Naive thymus-derived CD4-positive, alpha-beta T cell (primary cell): ENCODE results near the gene KDSR. TPM values are rescaled to one million over a fixed set of nuclear protein-coding genes. Genes with fewer than 3 reads are reported as not detected.

ENCODE experiments used
- ATAC-seq: fragments of 150-1000 bp; cut with Tn5 transposase; 2 replicates; pipeline ENCODE4 v1.10.0; 2021; ENCODE audit warnings: mild to moderate bottlenecking, moderate library complexity
- CTCF ChIA-PET: fragments of 350-600 bp; sonication (Branson Sonifier 250); formaldehyde crosslinking; loops from one replicate; lab custom pipeline; 2021; ENCODE audit warnings: antibody characterized with exemption; lab: Charles Lee
- POLR2A ChIA-PET: fragments of 350-600 bp; sonication (Branson Sonifier 250); formaldehyde crosslinking; loops from one replicate; lab custom pipeline; 2021; ENCODE audit warnings: antibody characterized with exemption, inconsistent platforms; lab: Charles Lee
- DNase-seq, 9 donors: peaks; one replicate each; pipeline versions ENCODE4 v3.0.0 to v3.0.0-alpha.2; 2020 to 2022; ENCODE audit warnings: mixed read lengths in 1 of 9
- H3K27ac ChIP-seq: one replicate; pipeline ENCODE4 v1.7.0; 2013; ENCODE audit warnings: mild to moderate bottlenecking, low read depth, low read length, moderate library complexity
- H3K27me3 ChIP-seq, 2 donors: one replicate each; pipeline ENCODE4 v1.7.0; 2013; ENCODE audit warnings: low read length in 2 of 2, mild to moderate bottlenecking in 2 of 2, moderate library complexity in 2 of 2; ENCODE audit not compliant: control insufficient read depth in 2 of 2, insufficient read depth in 2 of 2
- H3K36me3 ChIP-seq, 3 experiments: 1 replicate in 2 of 3; 2 replicates in 1 of 3; pipeline ENCODE4 v1.7.0; 2013; ENCODE audit warnings: low read length in 3 of 3, mild to moderate bottlenecking in 3 of 3, moderate library complexity in 1 of 3; ENCODE audit not compliant: insufficient read depth in 3 of 3, control insufficient read depth in 2 of 3
- H3K4me1 ChIP-seq, 2 donors: one replicate each; pipeline ENCODE4 v1.7.0; 2013; ENCODE audit warnings: low read length in 2 of 2, mild to moderate bottlenecking in 2 of 2, moderate library complexity in 1 of 2; ENCODE audit not compliant: control insufficient read depth in 2 of 2, insufficient read depth in 2 of 2
- H3K4me3 ChIP-seq: 2 replicates; pipeline ENCODE4 v1.7.0; 2013; ENCODE audit warnings: mild to moderate bottlenecking, low read length
- H3K9me3 ChIP-seq, 3 experiments: 1 replicate in 2 of 3; 2 replicates in 1 of 3; pipeline ENCODE4 v1.7.0; 2013; ENCODE audit warnings: low read length in 3 of 3; ENCODE audit not compliant: control insufficient read depth in 2 of 3
- H3K27ac Mint-ChIP-seq, 9 donors: one replicate each; pipeline ENCODE4 v1.8.0; 2020 to 2022; ENCODE audit warnings: mixed read lengths in 9 of 9, mild to moderate bottlenecking in 8 of 9, moderate library complexity in 5 of 9, inconsistent platforms in 2 of 9
- H3K27me3 Mint-ChIP-seq, 5 donors: one replicate each; pipeline ENCODE4 v1.8.0; 2021 to 2022; ENCODE audit warnings: mixed read lengths in 5 of 5, mild to moderate bottlenecking in 1 of 5
- H3K36me3 Mint-ChIP-seq, 5 donors: one replicate each; pipeline ENCODE4 v1.8.0; 2020 to 2022; ENCODE audit warnings: mixed read lengths in 5 of 5, mild to moderate bottlenecking in 3 of 5, inconsistent platforms in 1 of 5
- H3K4me1 Mint-ChIP-seq, 7 donors: one replicate each; pipeline ENCODE4 v1.8.0; 2020 to 2022; ENCODE audit warnings: mixed read lengths in 7 of 7, mild to moderate bottlenecking in 3 of 7, inconsistent platforms in 1 of 7
- H3K4me3 Mint-ChIP-seq, 10 donors: one replicate each; pipeline ENCODE4 v1.8.0; 2020 to 2022; ENCODE audit warnings: mild to moderate bottlenecking in 10 of 10, mixed read lengths in 10 of 10, moderate library complexity in 6 of 10, inconsistent platforms in 2 of 10
- H3K9me3 Mint-ChIP-seq, 11 donors: one replicate each; pipeline ENCODE4 v1.8.0; 2020 to 2022; ENCODE audit warnings: mixed read lengths in 11 of 11, mild to moderate bottlenecking in 4 of 11, inconsistent platforms in 1 of 11, moderate library complexity in 1 of 11
- intact Hi-C, 2 donors: fragments of 100-400 bp; cut with micrococcal nuclease; formaldehyde crosslinking; loops; one replicate each; pipeline ENCODE4 v1.15.1; 2023
- polyA plus RNA-seq, 2 donors: library from polyadenylated mRNA; unstranded; fragments of 300-500 nt; fragmentation: Illumina TruSeq; gene quantifications; one replicate each; pipeline ENCODE4 v1.2.3, GENCODE V29; 2021
- total RNA-seq, 6 experiments: library from RNA in 5 of 6; stranded (reverse) in 5 of 6; gene quantifications; 1 replicate in 5 of 6; 2 replicates in 1 of 6; pipeline ENCODE4 v1.2.3 and lab custom pipeline; 2021 to 2026

The KDSR gene
- total and polyA plus RNA-seq, 7 experiments from 2014 or later = 24.4 to 62.4 (median 48.7) TPM

DNA sequence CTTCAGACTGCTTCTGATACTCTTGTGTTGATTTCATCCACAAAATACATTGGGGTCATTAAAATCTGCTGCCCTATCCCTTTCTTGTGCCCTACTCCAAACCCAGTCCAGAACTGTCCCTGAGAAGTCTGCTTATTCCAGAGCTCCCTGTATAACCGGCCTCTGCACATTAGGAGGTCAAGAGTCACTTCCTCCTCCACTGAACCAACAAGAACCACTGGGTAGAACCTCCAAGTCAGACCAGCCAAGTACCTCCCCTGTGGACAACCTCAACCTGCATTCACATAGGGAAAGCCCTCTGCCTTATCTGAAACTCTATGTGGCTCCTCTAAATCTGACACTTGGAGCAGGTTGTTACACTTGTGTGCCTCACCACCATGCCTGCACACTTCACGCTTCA is 22.1 kb downstream of the KDSR start:
- H3K27ac Mint-ChIP-seq = peak overlapping the region in 2 of 9 donors; percentile 16 to 19
- Histone ChIP-seq H3K4me1 (no peaks in the 10 kb centered on the region), H3K4me3 (no peak overlapping the region), H3K27me3 (no peaks in the 10 kb centered on the region), H3K9me3 (no peaks in the 10 kb centered on the region), H3K27ac (no peak overlapping the region), H3K36me3 (peaks cover 0 to 52% (median 11%) of the 10 kb centered on the region in 3 experiments)
- intact Hi-C loops = no loop called here
- no peaks in the 10 kb centered on the region for H3K27me3 Mint-ChIP-seq
- no peak overlapping the region for H3K4me3 Mint-ChIP-seq
- peaks cover 0 to 10% (median 3%) of the 10 kb centered on the region in 7 donors for H3K4me1 Mint-ChIP-seq
- DNase-seq = no peak
- peaks cover 10 to 63% (median 29%) of the 10 kb centered on the region in 5 donors for H3K36me3 Mint-ChIP-seq
- ChIA-PET CTCF (interaction anchor here (1.7 kb wide), 1 partner anchor 95 kb away, joined by 6 read pairs; no protein-coding TSS in a partner anchor), POLR2A (interaction anchor here (1.5 kb wide), 1 partner anchor 57 kb away, joined by 3 read pairs; no protein-coding TSS in a partner anchor)
- no peaks in the 10 kb centered on the region for H3K9me3 Mint-ChIP-seq
- ATAC-seq = no peak

DNA sequence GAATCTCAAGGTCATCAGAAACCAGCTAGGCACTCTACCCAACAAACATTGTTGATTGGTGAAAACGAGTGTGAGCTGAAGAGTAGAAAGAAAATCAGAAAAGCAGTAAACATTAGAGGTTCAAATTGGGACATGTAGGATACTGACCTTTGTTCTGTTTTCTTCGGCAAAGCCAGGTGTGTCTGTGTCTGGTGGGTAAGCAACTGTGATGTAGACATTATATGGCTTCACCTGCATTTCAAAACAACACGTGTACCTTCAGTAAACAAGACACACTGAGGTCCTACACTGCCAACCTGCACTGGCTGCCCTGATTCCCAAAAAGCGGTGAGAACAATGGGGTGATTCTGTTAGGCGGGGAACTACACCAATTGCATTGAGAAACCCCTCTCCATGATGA is 22.7 kb downstream of the KDSR start:
- H3K36me3 Mint-ChIP-seq = peaks cover 10 to 58% (median 27%) of the 10 kb centered on the region in 5 donors
- intact Hi-C loops = no loop called here

DNA sequence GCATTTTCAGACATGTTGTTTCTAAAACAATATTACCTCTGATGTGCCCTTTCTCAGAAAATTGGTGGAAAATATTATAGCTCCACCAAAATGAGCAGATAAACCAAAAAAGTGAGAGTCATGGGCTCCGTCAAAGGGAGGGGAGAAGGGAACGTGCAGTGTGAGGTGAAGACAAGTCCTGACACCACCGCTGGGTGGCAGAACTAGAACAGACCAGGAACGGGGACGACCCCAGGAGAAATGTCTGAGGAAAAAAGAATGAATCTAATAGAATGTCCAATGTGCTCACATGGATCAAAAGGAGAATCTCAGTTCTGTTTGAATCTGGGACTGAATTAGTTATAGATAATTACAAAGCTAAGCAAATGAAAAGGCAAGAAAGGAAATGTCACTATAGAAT is 24.8 kb downstream of the KDSR start:
- no peak overlapping the region for H3K4me3 ChIP-seq
- ChIA-PET POLR2A (no interaction called here), CTCF (interaction anchor here (0.7 to 4.7 kb wide), 5 partner anchors 8 to 324 kb away, joined by 3 to 36 read pairs (median 4); no protein-coding TSS in a partner anchor)
- H3K4me1 Mint-ChIP-seq = peaks cover 0 to 10% (median 5%) of the 10 kb centered on the region in 7 donors
- peaks cover 14 to 59% (median 27%) of the 10 kb centered on the region in 5 donors for H3K36me3 Mint-ChIP-seq
- H3K27me3 Mint-ChIP-seq = no peaks in the 10 kb centered on the region
- ATAC-seq (peak; percentile 73), DNase-seq (peak in 2 of 9 donors; percentile 22 to 28)
- H3K4me3 Mint-ChIP-seq = no peak overlapping the region
- H3K27ac Mint-ChIP-seq = peak overlapping the region in 1 of 9 donors; percentile 49
- peaks cover 0 to 45% (median 7%) of the 10 kb centered on the region in 3 experiments for H3K36me3 ChIP-seq
- no peaks in the 10 kb centered on the region for H3K9me3 Mint-ChIP-seq
- H3K27me3 ChIP-seq = no peaks in the 10 kb centered on the region
- no peak overlapping the region for H3K27ac ChIP-seq
- no peaks in the 10 kb centered on the region for H3K9me3 ChIP-seq
- intact Hi-C loops = loop anchor here (1.0 kb wide), 1 partner anchor 97 kb away; no protein-coding TSS in a partner anchor
- H3K4me1 ChIP-seq = no peaks in the 10 kb centered on the region

More for the DNA sequence above, 22.7 kb downstream of the KDSR start:
- H3K4me1 Mint-ChIP-seq = peaks cover 0 to 10% (median 5%) of the 10 kb centered on the region in 7 donors
- H3K4me3 Mint-ChIP-seq = no peak overlapping the region
- no peak overlapping the region for H3K27ac ChIP-seq
- H3K4me3 ChIP-seq = no peak overlapping the region
- no peak for DNase-seq
- no peaks in the 10 kb centered on the region for H3K9me3 Mint-ChIP-seq
- H3K27me3 ChIP-seq = no peaks in the 10 kb centered on the region
- ChIA-PET POLR2A (interaction anchor here (1.5 kb wide), 1 partner anchor 57 kb away, joined by 3 read pairs; no protein-coding TSS in a partner anchor), CTCF (interaction anchor here (1.7 kb wide), 1 partner anchor 95 kb away, joined by 6 read pairs; no protein-coding TSS in a partner anchor)
- H3K9me3 ChIP-seq = no peaks in the 10 kb centered on the region
- H3K27me3 Mint-ChIP-seq = no peaks in the 10 kb centered on the region
- H3K36me3 ChIP-seq = peaks cover 0 to 47% (median 7%) of the 10 kb centered on the region in 3 experiments
- no peak for ATAC-seq
- H3K27ac Mint-ChIP-seq = peak overlapping the region in 1 of 9 donors; percentile 54
- no peaks in the 10 kb centered on the region for H3K4me1 ChIP-seq

DNA sequence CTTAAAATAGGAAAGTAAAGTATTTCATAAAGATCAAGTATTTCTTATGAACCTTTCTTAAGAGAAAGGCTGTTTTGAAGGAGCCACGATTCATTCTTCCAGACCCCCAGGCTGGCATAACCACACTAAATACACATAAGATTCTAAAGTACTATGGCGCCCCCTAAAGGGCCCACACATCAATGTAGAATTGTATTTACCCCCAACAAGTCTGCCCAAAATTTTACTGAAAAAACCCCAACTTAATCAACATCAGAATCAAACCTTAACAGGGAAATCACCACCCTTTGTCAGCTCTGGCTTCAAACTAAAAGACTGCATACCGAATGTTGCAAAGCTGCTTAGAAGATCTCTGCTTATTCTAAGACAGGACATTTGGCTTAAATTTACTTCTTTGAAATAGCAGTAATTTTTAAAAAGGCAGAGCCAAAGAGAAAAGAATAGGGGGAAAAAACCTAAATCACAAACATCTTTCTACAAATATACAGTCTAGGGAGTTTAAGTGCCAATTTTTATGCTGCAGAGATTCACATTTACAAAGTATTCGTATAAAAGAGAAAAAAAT is 27.0 kb downstream of the KDSR start:
- peak in 7 of 9 donors; percentile 29 to 59 (median 51) for DNase-seq
- CTCF ChIA-PET = interaction anchor here (0.9 to 4.7 kb wide), 10 partner anchors 13 to 336 kb away, joined by 3 to 36 read pairs (median 4); no protein-coding TSS in a partner anchor
- intact Hi-C loops = loop anchor here (1.0 kb wide), 3 partner anchors 209 to 625 kb away; partner anchors contain the start of gene PHLPP1 (in 1 of the 2)
- Mint-ChIP-seq H3K4me3 (no peak overlapping the region), H3K27ac (peak overlapping the region in 1 of 9 donors; percentile 29), H3K27me3 (no peaks in the 10 kb centered on the region), H3K36me3 (peaks cover 9 to 58% (median 31%) of the 10 kb centered on the region in 5 donors), H3K4me1 (peaks cover 0 to 9% (median 5%) of the 10 kb centered on the region in 7 donors), H3K9me3 (no peaks in the 10 kb centered on the region)
- POLR2A ChIA-PET = interaction anchor here (1.2 kb wide), 1 partner anchor 324 kb away, joined by 4 read pairs; no protein-coding TSS in a partner anchor
- peak; percentile 82 for ATAC-seq
- Histone ChIP-seq H3K27me3 (no peaks in the 10 kb centered on the region), H3K9me3 (no peaks in the 10 kb centered on the region), H3K4me3 (no peak overlapping the region), H3K4me1 (no peaks in the 10 kb centered on the region), H3K27ac (no peak overlapping the region), H3K36me3 (peaks cover 0 to 42% (median 0%) of the 10 kb centered on the region in 3 experiments)

DNA sequence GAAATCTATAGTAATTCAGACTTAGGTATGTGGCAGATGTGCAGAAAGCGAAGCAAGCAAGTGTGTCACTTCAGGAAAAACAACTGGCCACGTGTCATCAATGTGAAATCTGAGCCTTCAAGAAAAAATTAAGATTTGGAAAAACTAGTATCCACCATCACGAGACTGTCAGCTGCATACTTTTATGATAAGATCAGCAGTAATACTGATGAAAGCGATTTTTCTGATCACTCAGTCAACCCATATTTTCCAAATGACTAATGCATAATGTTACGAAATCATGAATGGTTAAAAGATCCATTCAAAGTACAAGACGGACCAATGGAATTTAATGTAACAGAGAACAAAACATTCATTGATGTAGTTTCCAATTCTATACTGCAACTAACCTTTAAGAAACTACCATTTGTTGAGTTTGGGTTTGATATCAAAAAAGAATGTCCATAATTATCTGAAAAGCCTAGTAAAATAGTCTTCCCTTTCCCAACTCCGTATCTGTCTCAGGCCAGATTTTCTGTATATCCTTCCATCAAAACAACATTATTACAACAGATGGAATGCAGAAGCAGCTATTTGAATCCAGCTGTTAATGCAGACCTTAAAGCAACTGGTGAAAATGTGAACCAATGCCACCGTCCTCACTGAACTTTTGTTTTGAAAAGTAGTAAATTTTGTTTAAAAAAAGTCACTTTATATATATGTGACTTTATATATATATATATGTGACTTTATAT is 30.5 kb downstream of the KDSR start:
- ATAC-seq (no peak), DNase-seq (no peak)
- H3K4me3 ChIP-seq = no peak overlapping the region
- no peaks in the 10 kb centered on the region for H3K9me3 Mint-ChIP-seq
- CTCF ChIA-PET = interaction anchor here (0.6 to 0.9 kb wide), 2 partner anchors 13 to 357 kb away, joined by 3 to 4 read pairs; no protein-coding TSS in a partner anchor
- H3K36me3 ChIP-seq = peaks cover 0 to 53% (median 0%) of the 10 kb centered on the region in 3 experiments
- no peaks in the 10 kb centered on the region for H3K4me1 ChIP-seq
- intact Hi-C loops = no loop called here
- no peak overlapping the region for H3K4me3 Mint-ChIP-seq
- H3K36me3 Mint-ChIP-seq = peaks cover 8 to 50% (median 22%) of the 10 kb centered on the region in 5 donors
- H3K4me1 Mint-ChIP-seq = peaks cover 0 to 9% (median 4%) of the 10 kb centered on the region in 7 donors
- H3K27ac Mint-ChIP-seq = no peak overlapping the region
- no peak overlapping the region for H3K27ac ChIP-seq
- no peaks in the 10 kb centered on the region for H3K9me3 ChIP-seq
- POLR2A ChIA-PET = interaction anchor here (0.6 kb wide), 1 partner anchor 803 kb away, joined by 4 read pairs; no protein-coding TSS in a partner anchor
- no peaks in the 10 kb centered on the region for H3K27me3 Mint-ChIP-seq
- no peaks in the 10 kb centered on the region for H3K27me3 ChIP-seq

DNA sequence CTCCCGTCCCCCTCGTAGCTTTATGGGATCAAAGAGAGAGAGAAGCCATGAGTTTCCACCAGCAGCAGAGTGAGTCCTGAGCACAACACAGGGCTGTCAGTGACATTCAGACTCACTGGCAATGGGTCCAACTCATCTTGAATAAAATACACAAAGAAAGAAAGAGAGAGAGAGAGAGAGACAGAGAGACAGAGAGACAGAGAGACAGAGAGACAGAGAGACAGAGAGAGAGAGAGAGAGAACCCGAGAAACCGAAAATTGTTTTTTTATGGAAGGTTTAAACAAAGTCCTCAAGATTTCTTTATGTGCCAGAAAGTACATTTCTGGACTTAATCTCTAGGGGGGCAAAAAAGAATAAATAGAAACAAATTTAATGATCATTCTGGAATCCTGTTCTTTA is 35.9 kb downstream of the KDSR start:
- H3K4me3 ChIP-seq = no peak overlapping the region
- Mint-ChIP-seq H3K36me3 (peaks cover 4 to 25% (median 14%) of the 10 kb centered on the region in 5 donors), H3K4me3 (no peak overlapping the region), H3K27ac (peak overlapping the region in 3 of 9 donors; percentile 21 to 43 (median 42)), H3K4me1 (no peaks in the 10 kb centered on the region), H3K27me3 (no peaks in the 10 kb centered on the region), H3K9me3 (no peaks in the 10 kb centered on the region)
- CTCF ChIA-PET = interaction anchor here (0.8 kb wide), 1 partner anchor 199 kb away, joined by 3 read pairs; no protein-coding TSS in a partner anchor
- H3K27me3 ChIP-seq = no peaks in the 10 kb centered on the region
- intact Hi-C loops = no loop called here
- POLR2A ChIA-PET = interaction anchor here (0.5 to 0.7 kb wide), 2 partner anchors 88 to 252 kb away, joined by 3 to 5 read pairs; no protein-coding TSS in a partner anchor
- ATAC-seq (no peak), DNase-seq (no peak)
- H3K4me1 ChIP-seq = no peaks in the 10 kb centered on the region
- no peaks in the 10 kb centered on the region for H3K9me3 ChIP-seq
- H3K27ac ChIP-seq = no peak overlapping the region
- H3K36me3 ChIP-seq = peaks cover 0 to 45% (median 5%) of the 10 kb centered on the region in 3 experiments
